Ovary (tissue), 3 donors: ENCODE data around the gene DTWD2.

Experiments
- EP300 ChIP-seq: sonication (generic); formaldehyde crosslinking; IDR thresholded peaks from one replicate; pipeline ENCODE4 v1.6.1; 2017; ENCODE audit warnings: antibody characterized with exemption
- TF ChIP-seq, protein P1 (sequence below), 3 donors: fragments of 450-650 bp in 2 of 3; fragments of 200-600 bp in 1 of 3; IDR thresholded peaks; one replicate each; pipeline versions ENCODE4 v1.5.1 to v1.8.0; 2016 to 2022; ENCODE audit warnings: antibody characterized with exemption in 3 of 3, mild to moderate bottlenecking in 1 of 3
- donor health status: DM: no; HTN: no; CAD: no.

DNA sequence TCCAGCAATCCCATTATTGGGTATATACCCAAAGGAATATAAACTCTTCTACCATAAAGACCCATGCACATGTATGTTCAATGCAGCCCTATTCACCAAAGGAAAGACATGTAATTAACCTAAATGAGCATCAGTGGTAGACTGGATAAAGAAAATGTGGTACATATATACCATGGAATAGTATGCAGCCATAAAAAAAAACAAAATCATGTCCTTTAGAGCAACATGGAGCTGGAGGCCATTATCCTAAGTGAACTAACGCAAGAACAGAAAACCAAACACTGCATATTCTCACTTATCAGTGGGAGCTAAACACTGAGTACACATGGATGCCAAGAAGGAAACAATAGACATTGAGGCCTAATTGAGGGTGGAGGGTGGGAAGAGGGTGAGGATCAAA is 27.8 kb downstream of the DTWD2 start:
- TF ChIP-seq, protein P1, sequence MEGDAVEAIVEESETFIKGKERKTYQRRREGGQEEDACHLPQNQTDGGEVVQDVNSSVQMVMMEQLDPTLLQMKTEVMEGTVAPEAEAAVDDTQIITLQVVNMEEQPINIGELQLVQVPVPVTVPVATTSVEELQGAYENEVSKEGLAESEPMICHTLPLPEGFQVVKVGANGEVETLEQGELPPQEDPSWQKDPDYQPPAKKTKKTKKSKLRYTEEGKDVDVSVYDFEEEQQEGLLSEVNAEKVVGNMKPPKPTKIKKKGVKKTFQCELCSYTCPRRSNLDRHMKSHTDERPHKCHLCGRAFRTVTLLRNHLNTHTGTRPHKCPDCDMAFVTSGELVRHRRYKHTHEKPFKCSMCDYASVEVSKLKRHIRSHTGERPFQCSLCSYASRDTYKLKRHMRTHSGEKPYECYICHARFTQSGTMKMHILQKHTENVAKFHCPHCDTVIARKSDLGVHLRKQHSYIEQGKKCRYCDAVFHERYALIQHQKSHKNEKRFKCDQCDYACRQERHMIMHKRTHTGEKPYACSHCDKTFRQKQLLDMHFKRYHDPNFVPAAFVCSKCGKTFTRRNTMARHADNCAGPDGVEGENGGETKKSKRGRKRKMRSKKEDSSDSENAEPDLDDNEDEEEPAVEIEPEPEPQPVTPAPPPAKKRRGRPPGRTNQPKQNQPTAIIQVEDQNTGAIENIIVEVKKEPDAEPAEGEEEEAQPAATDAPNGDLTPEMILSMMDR (IDR thresholded peaks at IDR 0.05), result no peak
- no peak for TF ChIP-seq EP300
